HG03558 (cell line): ENCODE results near the gene TLCD2.
"Not testable (repeated sequence)": the region's sequence is repeated elsewhere in the genome, so short reads cannot be mapped to it uniquely, and the experiment has no call there.

Experiments used
- ATAC-seq: cut with Tn5 transposase; IDR thresholded peaks from one replicate; pipeline ENCODE4 v1.9.1; 2021; ENCODE audit warnings: moderate number of reproducible peaks; ENCODE audit not compliant: unreplicated experiment; ENCODE audit errors: extremely low read depth

Gene TLCD2

GRCh38 chr17:1695365-1695764 lies 14.8 kb downstream of the TLCD2 start:
- no peak for ATAC-seq

- ATAC-seq: no peak
Observed at GRCh38 chr17:1693339-1693738, 16.8 kb downstream of the TLCD2 start.

- no peak for ATAC-seq
Observed at GRCh38 chr17:1690544-1691221, 19.5 kb downstream of the TLCD2 start.

- not testable (repeated sequence) for ATAC-seq
Observed at GRCh38 chr17:1688405-1688804, 21.8 kb downstream of the TLCD2 start.

- no peak for ATAC-seq
Observed at GRCh38 chr17:1686086-1686485, 24.1 kb downstream of the TLCD2 start.

- peak; percentile 96 for ATAC-seq
Observed at GRCh38 chr17:1684378-1685189, 25.6 kb downstream of the TLCD2 start, which contains the start of gene PRPF8. PRPF8 (minus strand) TSS chr17:1684867; CDS start chr17:1684571, 296 bp downstream.

- ATAC-seq: no peak
Observed at GRCh38 chr17:1683459-1683858, 26.7 kb downstream of the TLCD2 start.

GRCh38 chr17:1676401-1676800 lies 33.8 kb downstream of the TLCD2 start:
- ATAC-seq: no peak

- no peak for ATAC-seq
Observed at GRCh38 chr17:1673041-1673785, 37.0 kb downstream of the TLCD2 start.

- ATAC-seq: not testable (repeated sequence)
Observed at GRCh38 chr17:1663934-1664333, 46.2 kb downstream of the TLCD2 start.

GRCh38 chr17:1661045-1661444 lies 49.1 kb downstream of the TLCD2 start:
- no peak for ATAC-seq

- ATAC-seq: no peak
Observed at GRCh38 chr17:1658100-1658499, 52.1 kb downstream of the TLCD2 start.

- ATAC-seq: no peak
Observed at GRCh38 chr17:1653735-1654134, 56.4 kb downstream of the TLCD2 start.

GRCh38 chr17:1652794-1653193 lies 57.4 kb downstream of the TLCD2 start:
- not testable (repeated sequence) for ATAC-seq
